Measurements from ENCODE around the gene RASSF3. TPM values are rescaled to one million over a fixed set of nuclear protein-coding genes. Genes with fewer than 3 reads are reported as not detected.
A peak's percentile ranks its signal among the peaks of the same experiment; 100 is the strongest.

RASSF3 gene
- total RNA-seq, 2 experiments from 2014 or later = 40.4 to 41.6 TPM

DNA sequence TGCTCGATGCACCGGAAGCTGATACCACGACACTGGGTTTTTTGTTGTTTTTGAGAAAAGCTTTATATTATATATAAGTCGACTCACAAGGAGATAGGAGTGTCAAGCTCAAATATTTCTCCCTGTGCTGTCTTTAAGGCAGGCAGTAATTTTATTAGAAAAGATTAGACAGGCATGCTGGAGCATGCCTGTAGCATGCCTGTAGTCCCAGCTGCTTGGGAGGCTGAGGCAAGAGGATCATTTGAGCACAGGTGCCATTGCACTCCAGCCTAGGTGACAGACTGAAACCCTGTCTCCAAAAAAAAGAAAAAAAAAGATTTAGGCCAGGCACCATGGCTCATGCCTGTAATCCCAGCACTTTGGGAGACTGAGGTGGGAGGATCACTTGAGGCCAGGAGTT is 97.1 kb downstream of the RASSF3 start:
- no peak for DNase-seq
- H3K9me3 Mint-ChIP-seq = no peaks in the 10 kb centered on the region
- ChIA-PET POLR2A (interaction anchor here (0.8 to 1.3 kb wide), 2 partner anchors 10 to 91 kb away, joined by 3 to 4 read pairs; no protein-coding TSS in a partner anchor), CTCF (interaction anchor here (0.8 to 2.4 kb wide), 6 partner anchors 9 to 193 kb away, joined by 3 to 14 read pairs (median 3); no protein-coding TSS in a partner anchor)
- H3K4me3 Mint-ChIP-seq = no peak overlapping the region
- peaks cover 3% of the 10 kb centered on the region for H3K4me1 Mint-ChIP-seq (ENCODE audit: low read depth)
- ATAC-seq = no peak
- H3K36me3 Mint-ChIP-seq (ENCODE audit: low read depth) = no peaks in the 10 kb centered on the region
- no peaks in the 10 kb centered on the region for H3K27me3 Mint-ChIP-seq
- TF ChIP-seq, protein P1, sequence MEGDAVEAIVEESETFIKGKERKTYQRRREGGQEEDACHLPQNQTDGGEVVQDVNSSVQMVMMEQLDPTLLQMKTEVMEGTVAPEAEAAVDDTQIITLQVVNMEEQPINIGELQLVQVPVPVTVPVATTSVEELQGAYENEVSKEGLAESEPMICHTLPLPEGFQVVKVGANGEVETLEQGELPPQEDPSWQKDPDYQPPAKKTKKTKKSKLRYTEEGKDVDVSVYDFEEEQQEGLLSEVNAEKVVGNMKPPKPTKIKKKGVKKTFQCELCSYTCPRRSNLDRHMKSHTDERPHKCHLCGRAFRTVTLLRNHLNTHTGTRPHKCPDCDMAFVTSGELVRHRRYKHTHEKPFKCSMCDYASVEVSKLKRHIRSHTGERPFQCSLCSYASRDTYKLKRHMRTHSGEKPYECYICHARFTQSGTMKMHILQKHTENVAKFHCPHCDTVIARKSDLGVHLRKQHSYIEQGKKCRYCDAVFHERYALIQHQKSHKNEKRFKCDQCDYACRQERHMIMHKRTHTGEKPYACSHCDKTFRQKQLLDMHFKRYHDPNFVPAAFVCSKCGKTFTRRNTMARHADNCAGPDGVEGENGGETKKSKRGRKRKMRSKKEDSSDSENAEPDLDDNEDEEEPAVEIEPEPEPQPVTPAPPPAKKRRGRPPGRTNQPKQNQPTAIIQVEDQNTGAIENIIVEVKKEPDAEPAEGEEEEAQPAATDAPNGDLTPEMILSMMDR (IDR thresholded peaks at IDR 0.05) = no peak
- intact Hi-C loops (cut with micrococcal nuclease) = no loop called here
- H3K27ac Mint-ChIP-seq = no peak overlapping the region

- DNase-seq (no peak), ATAC-seq (no peak)
- Mint-ChIP-seq H3K4me3 (no peak overlapping the region), H3K27me3 (no peaks in the 10 kb centered on the region), H3K36me3 (ENCODE audit: low read depth) (peaks cover under 1% of the 10 kb centered on the region), H3K4me1 (ENCODE audit: low read depth) (peaks cover under 1% of the 10 kb centered on the region), H3K9me3 (no peaks in the 10 kb centered on the region), H3K27ac (no peak overlapping the region)
- TF ChIP-seq, protein P1 (IDR thresholded peaks at IDR 0.05) = no peak
- ChIA-PET CTCF (interaction anchor here (0.8 to 2.4 kb wide), 2 partner anchors 158 to 193 kb away, joined by 3 to 14 read pairs; no protein-coding TSS in a partner anchor), POLR2A (interaction anchor here (0.8 to 1.3 kb wide), 2 partner anchors 10 to 91 kb away, joined by 3 to 4 read pairs; no protein-coding TSS in a partner anchor)
- intact Hi-C loops (cut with micrococcal nuclease) = no loop called here
Observed at GRCh38 chr12:64707926-64708325, 97.6 kb downstream of the RASSF3 start.

GRCh38 chr12:64709429-64709828 is 99.1 kb downstream of the RASSF3 start:
- H3K27me3 Mint-ChIP-seq = no peaks in the 10 kb centered on the region
- CTCF ChIA-PET = no interaction called here

DNA sequence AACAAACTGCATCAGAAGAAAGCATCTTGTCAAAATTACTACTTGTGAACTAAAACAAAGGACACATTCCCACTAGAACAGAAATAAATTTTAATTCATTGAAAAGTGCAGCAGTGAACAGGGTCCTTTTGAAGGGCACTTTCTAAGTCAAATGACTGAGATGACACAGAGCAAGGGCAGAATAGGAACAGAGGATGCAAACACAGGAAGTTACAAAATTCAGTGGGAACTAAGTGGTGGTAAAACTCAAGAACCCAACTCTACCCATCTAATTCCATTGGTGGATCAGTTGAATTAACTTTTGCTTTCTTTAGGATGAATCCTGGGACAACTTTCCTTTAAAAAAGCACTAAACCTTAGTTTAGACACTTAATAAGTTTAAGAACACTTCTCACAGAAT is 103.1 kb downstream of the RASSF3 start:
- ATAC-seq = no peak

More at GRCh38 chr12:64709429-64709828, 99.1 kb downstream of the RASSF3 start:
- intact Hi-C loops (cut with micrococcal nuclease) = no loop called here
- H3K27ac Mint-ChIP-seq = no peak overlapping the region
- no peaks in the 10 kb centered on the region for H3K9me3 Mint-ChIP-seq
- peaks cover 10% of the 10 kb centered on the region for H3K36me3 Mint-ChIP-seq (ENCODE audit: low read depth)
- peaks cover 12% of the 10 kb centered on the region for H3K4me1 Mint-ChIP-seq (ENCODE audit: low read depth)
- no peak overlapping the region for H3K4me3 Mint-ChIP-seq
- TF ChIP-seq, protein P1 (IDR thresholded peaks at IDR 0.05) = no peak
- DNase-seq = no peak
- no peak for ATAC-seq
- POLR2A ChIA-PET = no interaction called here

DNA sequence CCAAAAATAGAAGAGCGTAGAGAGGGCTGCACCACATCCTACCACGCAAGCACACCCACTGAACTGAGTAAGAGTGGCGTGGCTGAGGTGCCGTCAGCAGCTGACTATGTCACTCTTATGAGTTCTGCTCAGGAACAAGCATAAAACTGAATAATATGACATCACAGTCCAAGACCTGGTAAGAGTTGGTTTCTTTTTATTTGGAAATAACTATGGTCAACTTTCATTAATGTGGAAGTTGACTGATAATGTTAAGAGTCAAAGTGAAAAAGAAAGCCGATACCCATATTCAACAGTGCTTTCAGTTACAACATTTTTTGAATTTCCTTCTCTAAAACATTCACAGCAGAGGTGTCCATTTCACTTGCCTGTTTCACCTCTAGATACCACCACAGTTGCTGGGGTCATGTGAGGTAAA is 104.3 kb downstream of the RASSF3 start:
- intact Hi-C loops (cut with micrococcal nuclease) = no loop called here
- Mint-ChIP-seq H3K27me3 (no peaks in the 10 kb centered on the region), H3K4me3 (no peak overlapping the region), H3K4me1 (ENCODE audit: low read depth) (peaks cover 24% of the 10 kb centered on the region), H3K36me3 (ENCODE audit: low read depth) (peaks cover 32% of the 10 kb centered on the region), H3K27ac (peak overlapping the region; percentile 59), H3K9me3 (no peaks in the 10 kb centered on the region)
- ATAC-seq (peak; percentile 91), DNase-seq (peak; percentile 62)
- CTCF ChIA-PET = interaction anchor here (1.0 kb wide), 1 partner anchor 9 kb away, joined by 4 read pairs; no protein-coding TSS in a partner anchor
- TF ChIP-seq, protein P1 (IDR thresholded peaks at IDR 0.05) = no peak
- POLR2A ChIA-PET = interaction anchor here (1.6 kb wide), 1 partner anchor 9 kb away, joined by 7 read pairs; no protein-coding TSS in a partner anchor

More for the DNA sequence above, 103.1 kb downstream of the RASSF3 start:
- CTCF ChIA-PET = interaction anchor here (2.4 kb wide), 1 partner anchor 16 kb away, joined by 12 read pairs; no protein-coding TSS in a partner anchor
- Mint-ChIP-seq H3K9me3 (no peaks in the 10 kb centered on the region), H3K27ac (peak overlapping the region; percentile 40), H3K27me3 (no peaks in the 10 kb centered on the region), H3K36me3 (ENCODE audit: low read depth) (peaks cover 32% of the 10 kb centered on the region), H3K4me1 (ENCODE audit: low read depth) (peaks cover 24% of the 10 kb centered on the region), H3K4me3 (no peak overlapping the region)
- intact Hi-C loops (cut with micrococcal nuclease) = no loop called here
- no peak for DNase-seq
- POLR2A ChIA-PET = interaction anchor here (1.6 kb wide), 1 partner anchor 10 kb away, joined by 7 read pairs; no protein-coding TSS in a partner anchor
- TF ChIP-seq, protein P1 (IDR thresholded peaks at IDR 0.05) = no peak
